ENCODE results near the gene RNF213.
"Not testable (repeated sequence)": the region's sequence is repeated elsewhere in the genome, so short reads cannot be mapped to it uniquely, and the experiment has no call there.

The RNF213 gene

DNA sequence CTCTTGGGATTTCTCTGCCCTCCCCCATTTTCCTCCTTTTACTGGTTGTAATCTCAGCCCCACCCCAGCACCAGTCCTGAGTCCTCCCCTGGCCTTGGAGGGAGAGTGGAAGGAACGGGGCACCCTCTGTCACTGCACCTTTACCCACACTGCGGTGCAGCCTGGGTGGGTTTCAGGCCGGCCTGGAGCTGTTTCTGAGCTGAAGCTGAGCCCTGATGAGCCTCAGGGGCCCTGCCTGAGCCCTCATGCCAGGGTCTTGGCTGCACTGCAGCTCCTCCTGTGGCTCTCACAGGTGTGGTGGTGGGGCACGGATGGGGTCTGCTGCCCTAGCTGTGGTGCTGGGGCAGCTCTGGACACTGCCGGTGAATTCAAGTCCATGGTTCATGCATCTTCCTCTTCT, 34.5 kb downstream of the RNF213 start:
- DNase-seq (ENCODE audit: low spot score): no peak

GRCh38 chr17:80295559-80295958, 34.9 kb downstream of the RNF213 start:
- no peak for DNase-seq (ENCODE audit: low spot score)

DNA sequence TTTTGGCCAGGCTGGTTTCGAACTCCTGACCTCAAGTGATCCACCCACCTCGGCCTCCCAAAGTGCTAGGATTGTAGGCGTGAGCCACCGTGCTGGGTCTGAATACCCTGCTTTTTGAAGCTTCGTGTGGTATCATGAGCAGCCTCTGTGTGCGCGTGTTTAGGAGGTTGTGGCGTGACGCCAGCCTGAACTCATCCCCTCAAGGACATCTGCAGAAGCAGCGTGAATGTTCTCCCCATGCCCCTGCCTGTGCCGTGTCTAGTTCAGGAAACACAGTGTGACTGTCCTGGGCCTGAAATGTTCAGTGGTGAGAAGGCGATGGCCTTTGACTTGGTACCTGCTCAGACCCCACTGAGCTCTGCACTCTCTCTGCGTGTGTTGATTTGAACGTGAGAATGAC, 35.6 kb downstream of the RNF213 start:
- no peak for DNase-seq (ENCODE audit: low spot score)

GRCh38 chr17:80297996-80298560, 37.4 kb downstream of the RNF213 start:
- no peak for DNase-seq (ENCODE audit: low spot score)

DNA sequence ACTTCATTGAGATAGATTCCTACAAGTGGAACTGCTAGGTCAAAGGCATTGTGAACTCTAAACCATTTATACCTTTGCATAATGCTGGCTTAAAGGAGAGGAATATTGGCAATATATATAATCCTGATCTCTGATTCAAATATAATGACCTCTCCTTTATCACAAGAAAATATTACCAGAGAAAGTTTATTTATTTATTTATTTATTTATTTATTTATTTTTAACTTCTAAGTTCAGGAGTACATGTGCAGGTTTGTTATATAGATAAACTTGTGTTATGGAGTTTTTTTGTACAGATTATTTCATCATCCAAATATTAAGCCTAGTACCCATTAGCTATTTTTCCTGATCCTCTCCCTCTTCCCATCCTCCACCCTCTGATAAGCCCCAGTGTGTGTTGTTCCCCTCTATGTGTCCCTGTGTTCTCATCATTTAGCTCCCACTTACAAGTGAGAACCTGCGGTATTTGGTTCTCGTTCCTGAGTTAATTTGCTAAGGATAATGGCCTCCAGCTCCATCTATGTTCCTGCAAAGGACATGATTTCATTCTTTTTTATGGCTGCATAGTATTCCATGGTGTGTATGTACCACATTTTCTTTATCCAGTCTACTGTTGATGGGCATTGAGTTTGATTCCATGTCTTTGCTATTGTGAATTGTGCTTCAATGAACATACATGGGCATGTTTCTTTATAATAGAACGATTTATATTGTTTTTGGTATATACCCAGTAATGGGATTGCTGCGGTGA, 38.9 kb downstream of the RNF213 start:
- not testable (repeated sequence) for DNase-seq (ENCODE audit: low spot score)

- DNase-seq (ENCODE audit: low spot score): not testable (repeated sequence)
Observed at GRCh38 chr17:80300756-80301155, 40.1 kb downstream of the RNF213 start.

GRCh38 chr17:80303824-80304223, 43.2 kb downstream of the RNF213 start:
- no peak for DNase-seq (ENCODE audit: low spot score)

GRCh38 chr17:80307994-80308691, 47.5 kb downstream of the RNF213 start:
- DNase-seq (ENCODE audit: low spot score): no peak

GRCh38 chr17:80308692-80309517, 48.3 kb downstream of the RNF213 start:
- DNase-seq (ENCODE audit: low spot score): no peak

DNA sequence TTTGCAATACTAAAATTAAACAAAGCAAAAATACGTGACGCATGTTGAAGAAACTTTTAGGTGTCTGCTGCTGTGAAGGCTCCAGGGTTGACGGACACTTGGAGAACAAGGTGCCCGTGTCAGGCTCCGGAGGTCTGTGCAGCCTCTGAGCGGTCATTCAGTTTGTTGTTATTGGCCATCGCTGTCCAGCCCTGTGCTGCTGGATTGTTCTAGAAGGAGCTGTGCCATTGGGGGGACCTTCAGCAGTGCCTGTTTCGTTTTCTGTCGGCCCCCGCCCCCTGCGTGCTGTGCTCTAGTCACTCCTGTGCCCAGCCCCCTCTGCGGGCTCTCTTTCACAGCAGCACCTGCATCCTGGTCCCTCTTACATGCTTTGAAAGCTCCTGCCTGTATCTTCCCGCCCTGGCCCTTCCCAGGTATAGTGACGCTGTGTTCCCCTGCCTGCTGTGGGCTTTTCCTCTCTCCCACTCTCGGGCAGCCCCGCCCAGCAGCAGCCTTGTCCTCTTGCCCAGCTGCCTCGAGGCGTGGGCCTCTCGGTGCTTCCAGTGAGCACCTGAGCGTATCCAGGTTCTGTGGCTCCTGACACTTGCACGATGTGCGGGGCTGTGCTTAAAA, 50.7 kb downstream of the RNF213 start:
- no peak for DNase-seq (ENCODE audit: low spot score)

- no peak for DNase-seq (ENCODE audit: low spot score)
Observed at GRCh38 chr17:80312621-80313135, 52.0 kb downstream of the RNF213 start.

DNA sequence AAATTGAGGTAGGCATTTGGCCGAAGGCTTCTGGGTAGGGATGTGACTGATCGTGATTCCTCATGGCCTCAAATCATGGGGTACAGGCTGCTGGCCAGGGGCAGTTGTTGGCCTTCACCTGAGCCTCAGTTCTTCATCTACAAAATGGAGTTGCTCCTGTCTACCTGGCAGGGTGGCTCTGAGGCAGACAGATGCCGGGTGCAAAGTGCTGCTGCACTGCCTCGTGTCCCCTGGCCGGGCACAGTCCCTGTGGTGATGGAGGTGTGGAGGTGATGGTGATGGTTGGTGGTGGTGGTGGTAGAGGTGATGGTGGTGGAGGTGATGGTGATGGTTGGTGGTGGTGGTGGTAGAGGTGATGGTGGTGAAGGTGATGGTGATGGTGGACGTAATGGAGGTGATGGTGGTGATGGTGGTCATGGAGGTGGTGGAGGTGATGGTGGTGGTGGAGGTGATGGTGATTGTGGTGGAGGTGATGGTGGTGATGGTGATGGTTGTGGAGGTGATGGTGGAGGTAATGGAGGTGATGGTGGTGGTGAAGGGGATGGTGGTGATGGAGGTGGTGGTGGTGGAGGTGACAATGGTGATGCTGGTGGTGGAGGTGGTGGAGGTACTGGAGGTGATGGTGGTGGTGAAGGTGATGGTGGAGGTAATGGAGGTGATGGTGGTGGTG, 52.6 kb downstream of the RNF213 start:
- no peak for DNase-seq (ENCODE audit: low spot score)

- not testable (repeated sequence) for DNase-seq (ENCODE audit: low spot score)
Observed at GRCh38 chr17:80313946-80314345, 53.3 kb downstream of the RNF213 start.

DNA sequence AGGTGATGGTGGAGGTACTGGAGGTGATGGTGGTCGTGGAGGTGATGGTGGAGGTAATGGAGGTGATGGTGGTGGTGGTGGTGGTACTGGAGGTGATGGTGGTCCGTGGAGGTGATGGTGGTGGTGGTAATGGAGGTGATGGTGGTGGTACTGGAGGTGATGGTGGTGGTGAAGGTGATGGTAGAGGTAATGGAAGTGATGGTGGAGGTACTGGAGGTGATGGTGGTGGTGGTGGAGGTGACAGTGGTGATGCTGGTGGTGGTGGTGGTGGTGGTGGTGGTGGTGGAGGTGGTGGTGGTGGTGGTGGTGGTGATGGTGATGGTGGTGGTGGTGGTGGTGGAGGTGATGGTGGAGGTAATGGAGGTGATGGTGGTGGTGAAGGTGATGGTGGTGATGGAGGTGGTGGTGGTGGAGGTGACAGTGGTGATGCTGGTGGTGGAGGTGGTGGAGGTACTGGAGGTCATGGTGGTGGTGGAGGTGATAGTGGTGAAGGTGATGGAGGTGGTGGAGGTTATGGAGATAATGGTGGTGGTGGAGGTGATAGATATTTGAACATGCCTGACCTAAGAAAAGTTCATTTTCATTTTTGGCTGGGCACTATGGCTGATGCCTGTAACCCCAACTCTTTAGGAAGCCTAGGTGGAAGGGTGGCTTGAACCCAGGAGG, 55.0 kb downstream of the RNF213 start:
- DNase-seq (ENCODE audit: low spot score): no peak

DNA sequence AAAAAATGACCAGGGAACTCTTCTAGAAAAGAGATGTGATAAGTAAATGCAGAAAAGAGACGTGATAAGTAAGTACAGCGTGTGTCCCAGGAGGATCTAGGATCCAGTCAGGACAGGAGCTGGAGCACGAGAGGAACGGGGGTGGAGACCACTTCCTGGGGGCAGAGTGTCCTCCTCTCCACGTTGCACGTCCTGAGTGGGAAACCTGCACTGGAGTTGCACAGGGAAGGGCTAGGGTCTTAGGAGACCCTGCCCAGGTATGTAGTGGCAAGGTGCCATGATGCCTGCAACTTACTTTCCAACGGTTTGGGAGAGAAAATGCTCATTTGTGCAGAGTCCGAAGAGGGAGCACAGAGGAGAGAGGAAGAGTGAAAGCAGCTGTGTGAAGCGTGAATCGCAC, 55.8 kb downstream of the RNF213 start:
- no peak for DNase-seq (ENCODE audit: low spot score)

- no peak for DNase-seq (ENCODE audit: low spot score)
Observed at GRCh38 chr17:80316927-80317705, 56.5 kb downstream of the RNF213 start.

- no peak for DNase-seq (ENCODE audit: low spot score)
Observed at GRCh38 chr17:80317706-80317980, 57.0 kb downstream of the RNF213 start.

DNA sequence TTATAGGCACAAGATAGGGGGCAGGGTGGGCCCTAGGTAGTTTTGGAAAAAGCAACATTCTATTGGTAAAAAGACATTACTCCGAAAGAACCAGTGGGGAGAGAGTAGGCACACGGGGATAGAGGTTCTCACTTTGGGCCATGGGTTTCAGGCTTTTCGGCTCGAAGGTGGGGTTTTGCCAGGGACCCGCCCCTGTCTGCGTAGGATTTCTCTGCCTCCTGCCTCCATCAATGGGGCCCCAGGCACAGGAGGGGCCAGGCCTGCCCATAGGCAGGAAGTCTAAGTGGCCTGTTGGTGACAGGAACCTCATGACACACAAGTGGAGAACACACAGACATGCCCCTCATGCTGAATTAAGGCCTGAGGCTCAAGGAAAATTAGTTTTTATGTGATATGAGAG, 57.5 kb downstream of the RNF213 start:
- no peak for DNase-seq (ENCODE audit: low spot score)

- no peak for DNase-seq (ENCODE audit: low spot score)
Observed at GRCh38 chr17:80319262-80319998, 58.8 kb downstream of the RNF213 start.

DNA sequence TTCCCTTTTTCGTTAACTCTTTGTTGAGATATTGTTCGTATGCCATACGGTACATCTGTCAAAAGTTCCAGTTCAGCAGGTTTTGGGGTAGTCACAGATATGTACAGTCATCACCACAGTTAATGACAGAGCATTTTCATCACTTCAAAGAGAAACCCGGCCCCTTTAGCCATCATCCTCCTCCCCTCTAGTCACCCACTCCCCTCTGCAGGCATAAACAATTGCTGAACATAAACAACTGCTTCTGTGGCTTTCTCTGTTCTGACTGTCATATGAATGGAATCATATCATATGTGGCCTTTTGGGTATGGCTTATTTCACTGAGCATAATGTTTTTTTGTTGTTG, 59.3 kb downstream of the RNF213 start:
- DNase-seq (ENCODE audit: low spot score): no peak
